NCI-H748 treated with DMSO at 0.1 percent for 48 hours (cell line): ENCODE measurements around the gene JPH2.

Experiments used
- DNase-seq: peaks from one replicate; lab custom pipeline; 2025; lab: John Stamatoyannopoulos, UW

The JPH2 gene

GRCh38 chr20:44075191-44075949 is 111.6 kb downstream of the JPH2 start:
- no peak for DNase-seq

- no peak for DNase-seq
Measured at GRCh38 chr20:44074252-44075151, 112.5 kb downstream of the JPH2 start.

- no peak for DNase-seq
Measured at GRCh38 chr20:44073675-44074071, 113.3 kb downstream of the JPH2 start.

- no peak for DNase-seq
Measured at GRCh38 chr20:44073011-44073674, 113.8 kb downstream of the JPH2 start.

GRCh38 chr20:44072384-44072783 is 114.6 kb downstream of the JPH2 start:
- no peak for DNase-seq

- no peak for DNase-seq
Measured at GRCh38 chr20:44071526-44072111, 115.4 kb downstream of the JPH2 start.

- no peak for DNase-seq
Measured at GRCh38 chr20:44071057-44071456, 115.9 kb downstream of the JPH2 start.

GRCh38 chr20:44070139-44070900 is 116.7 kb downstream of the JPH2 start:
- DNase-seq, result no peak

- no peak for DNase-seq
Measured at GRCh38 chr20:44069203-44070011, 117.6 kb downstream of the JPH2 start.

GRCh38 chr20:44068316-44069201 is 118.4 kb downstream of the JPH2 start:
- no peak for DNase-seq

GRCh38 chr20:44067650-44068081 is 119.3 kb downstream of the JPH2 start:
- DNase-seq, result no peak

GRCh38 chr20:44066645-44067606 is 120.1 kb downstream of the JPH2 start:
- DNase-seq, result no peak

GRCh38 chr20:44065401-44066340 is 121.3 kb downstream of the JPH2 start:
- DNase-seq, result no peak

GRCh38 chr20:44064501-44065400 is 122.2 kb downstream of the JPH2 start:
- DNase-seq, result no peak
